Measurements from ENCODE around the gene BCO1.
A peak's percentile ranks its signal among the peaks of the same experiment; 100 is the strongest.
"Not testable (repeated sequence)": the region's sequence is repeated elsewhere in the genome, so short reads cannot be mapped to it uniquely, and the experiment has no call there.

Gene BCO1

GRCh38 chr16:81212830-81213465 lies 25.5 kb upstream of the BCO1 start:
- Histone ChIP-seq H3K9me3 (ENCODE audit: control insufficient read depth, insufficient read depth, low read length) (no peaks in the 10 kb centered on the region), H3K27ac (ENCODE audit: low read length) (no peak overlapping the region), H3K4me3 (ENCODE audit: low read length) (no peak overlapping the region), H3K36me3 (ENCODE audit: control insufficient read depth, insufficient read depth, low read length) (no peaks in the 10 kb centered on the region), H3K4me1 (ENCODE audit: control insufficient read depth, insufficient read depth, low read length) (no peaks in the 10 kb centered on the region), H3K27me3 (ENCODE audit: control insufficient read depth, insufficient read depth, low read length) (no peaks in the 10 kb centered on the region)
- no CpG with 5 or more reads among the region's 11 CpGs for WGBS (ENCODE audit: insufficient coverage, insufficient read length)
- DNase-seq (ENCODE audit: low read depth, low spot score) = no peak

DNA sequence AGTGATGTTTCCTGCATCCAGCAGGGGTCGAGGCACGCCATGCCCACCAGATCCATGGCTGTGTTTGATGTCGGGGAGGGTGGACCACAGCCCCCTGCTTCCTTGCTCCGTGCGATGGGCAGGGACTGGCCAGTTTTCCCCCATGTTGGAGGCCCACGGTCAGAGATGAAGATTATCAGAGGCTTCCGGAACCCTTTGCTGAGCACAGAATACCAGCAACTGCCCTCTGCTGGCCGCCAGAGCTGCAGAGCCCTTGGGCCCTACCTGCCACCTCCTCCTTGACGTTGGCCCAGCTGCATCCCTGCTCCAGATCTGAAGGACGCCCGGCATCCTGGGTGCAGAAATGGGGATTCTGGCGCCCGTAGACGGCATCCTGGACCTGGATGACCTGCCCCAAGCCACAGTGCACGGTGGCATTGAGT lies 23.7 kb upstream of the BCO1 start:
- no CpG with 5 or more reads among the region's 15 CpGs for WGBS (ENCODE audit: insufficient coverage, insufficient read length)
- DNase-seq (ENCODE audit: low read depth, low spot score) = peak; percentile 37
- no peak overlapping the region for H3K4me3 ChIP-seq (ENCODE audit: low read length)
- H3K27ac ChIP-seq (ENCODE audit: low read length) = no peak overlapping the region
- no peaks in the 10 kb centered on the region for H3K36me3 ChIP-seq (ENCODE audit: control insufficient read depth, insufficient read depth, low read length)
- H3K4me1 ChIP-seq (ENCODE audit: control insufficient read depth, insufficient read depth, low read length) = no peaks in the 10 kb centered on the region
- no peaks in the 10 kb centered on the region for H3K27me3 ChIP-seq (ENCODE audit: control insufficient read depth, insufficient read depth, low read length)
- no peaks in the 10 kb centered on the region for H3K9me3 ChIP-seq (ENCODE audit: control insufficient read depth, insufficient read depth, low read length)

- Histone ChIP-seq H3K4me3 (ENCODE audit: low read length) (no peak overlapping the region), H3K27me3 (ENCODE audit: control insufficient read depth, insufficient read depth, low read length) (no peaks in the 10 kb centered on the region), H3K36me3 (ENCODE audit: control insufficient read depth, insufficient read depth, low read length) (no peaks in the 10 kb centered on the region), H3K4me1 (ENCODE audit: control insufficient read depth, insufficient read depth, low read length) (no peaks in the 10 kb centered on the region), H3K27ac (ENCODE audit: low read length) (no peak overlapping the region), H3K9me3 (ENCODE audit: control insufficient read depth, insufficient read depth, low read length) (no peaks in the 10 kb centered on the region)
- DNase-seq (ENCODE audit: low read depth, low spot score) = no peak
- WGBS (ENCODE audit: insufficient coverage, insufficient read length) = no CpG with 5 or more reads among the region's 16 CpGs
These were observed 22.4 kb upstream of the BCO1 start for GRCh38 chr16:81216114-81216513.

DNA sequence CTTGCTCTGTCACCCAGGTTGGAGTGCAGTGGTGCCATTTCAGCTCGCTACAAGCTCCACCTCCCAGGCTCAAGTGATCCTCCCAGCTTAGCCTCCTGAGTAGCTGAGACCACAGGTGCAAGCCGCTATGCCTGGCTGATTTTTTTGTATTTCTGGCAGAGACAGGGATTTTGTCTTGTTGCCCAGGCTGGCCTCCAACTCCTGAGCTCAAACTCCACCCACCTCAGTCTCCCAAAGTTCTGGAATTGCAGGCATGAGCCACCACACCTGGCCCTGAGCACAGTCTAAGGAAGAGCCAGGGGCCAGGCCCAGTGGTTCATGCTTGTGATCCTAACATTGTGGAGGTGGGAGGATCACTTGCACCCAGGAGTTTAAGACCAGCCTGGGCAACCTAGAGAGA lies 21.8 kb upstream of the BCO1 start:
- Histone ChIP-seq H3K36me3 (ENCODE audit: control insufficient read depth, insufficient read depth, low read length) (no peaks in the 10 kb centered on the region), H3K9me3 (ENCODE audit: control insufficient read depth, insufficient read depth, low read length) (no peaks in the 10 kb centered on the region), H3K4me3 (ENCODE audit: low read length) (no peak overlapping the region), H3K4me1 (ENCODE audit: control insufficient read depth, insufficient read depth, low read length) (no peaks in the 10 kb centered on the region), H3K27me3 (ENCODE audit: control insufficient read depth, insufficient read depth, low read length) (no peaks in the 10 kb centered on the region), H3K27ac (ENCODE audit: low read length) (no peak overlapping the region)
- DNase-seq (ENCODE audit: low read depth, low spot score) = no peak
- WGBS (ENCODE audit: insufficient coverage, insufficient read length) = no CpG with 5 or more reads among the region's 2 CpGs

- no CpG with 5 or more reads among the region's 9 CpGs for WGBS (ENCODE audit: insufficient coverage, insufficient read length)
- no peaks in the 10 kb centered on the region for H3K36me3 ChIP-seq (ENCODE audit: control insufficient read depth, insufficient read depth, low read length)
These were observed 19.3 kb upstream of the BCO1 start for GRCh38 chr16:81219151-81219550.

GRCh38 chr16:81220349-81220748 lies 18.1 kb upstream of the BCO1 start:
- no CpG with 5 or more reads among the region's 9 CpGs for WGBS (ENCODE audit: insufficient coverage, insufficient read length)
- no peak for DNase-seq (ENCODE audit: low read depth, low spot score)
- Histone ChIP-seq H3K4me3 (ENCODE audit: low read length) (no peak overlapping the region), H3K9me3 (ENCODE audit: control insufficient read depth, insufficient read depth, low read length) (no peaks in the 10 kb centered on the region), H3K4me1 (ENCODE audit: control insufficient read depth, insufficient read depth, low read length) (no peaks in the 10 kb centered on the region), H3K27me3 (ENCODE audit: control insufficient read depth, insufficient read depth, low read length) (no peaks in the 10 kb centered on the region), H3K27ac (ENCODE audit: low read length) (no peak overlapping the region), H3K36me3 (ENCODE audit: control insufficient read depth, insufficient read depth, low read length) (no peaks in the 10 kb centered on the region)

More at GRCh38 chr16:81219151-81219550, 19.3 kb upstream of the BCO1 start:
- Histone ChIP-seq H3K4me3 (ENCODE audit: low read length) (no peak overlapping the region), H3K27ac (ENCODE audit: low read length) (no peak overlapping the region), H3K9me3 (ENCODE audit: control insufficient read depth, insufficient read depth, low read length) (no peaks in the 10 kb centered on the region), H3K4me1 (ENCODE audit: control insufficient read depth, insufficient read depth, low read length) (no peaks in the 10 kb centered on the region), H3K27me3 (ENCODE audit: control insufficient read depth, insufficient read depth, low read length) (no peaks in the 10 kb centered on the region)
- DNase-seq (ENCODE audit: low read depth, low spot score) = no peak

DNA sequence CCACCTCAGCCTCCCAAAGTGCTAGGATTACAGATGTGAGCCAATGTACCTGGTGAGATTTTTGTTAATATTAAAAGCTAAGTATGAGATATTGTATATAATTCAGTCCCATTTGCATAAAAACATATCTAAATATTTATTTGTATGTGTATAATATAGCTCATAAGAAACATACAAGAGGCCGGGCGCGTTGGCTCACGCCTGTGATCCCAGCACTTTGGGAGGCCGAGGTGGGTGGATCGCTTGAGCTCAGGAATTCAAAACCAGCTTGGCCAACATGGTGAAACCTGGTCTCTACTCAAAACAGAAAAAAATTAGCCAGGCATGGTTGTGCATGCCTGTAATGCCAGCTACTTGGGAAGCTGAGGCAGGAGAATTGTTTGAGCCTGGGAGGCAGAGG lies 16.8 kb upstream of the BCO1 start:
- Histone ChIP-seq H3K27me3 (ENCODE audit: control insufficient read depth, insufficient read depth, low read length) (no peaks in the 10 kb centered on the region), H3K4me1 (ENCODE audit: control insufficient read depth, insufficient read depth, low read length) (no peaks in the 10 kb centered on the region), H3K36me3 (ENCODE audit: control insufficient read depth, insufficient read depth, low read length) (no peaks in the 10 kb centered on the region), H3K4me3 (ENCODE audit: low read length) (no peak overlapping the region), H3K9me3 (ENCODE audit: control insufficient read depth, insufficient read depth, low read length) (no peaks in the 10 kb centered on the region), H3K27ac (ENCODE audit: low read length) (no peak overlapping the region)
- no peak for DNase-seq (ENCODE audit: low read depth, low spot score)
- no CpG with 5 or more reads among the region's 6 CpGs for WGBS (ENCODE audit: insufficient coverage, insufficient read length)

DNA sequence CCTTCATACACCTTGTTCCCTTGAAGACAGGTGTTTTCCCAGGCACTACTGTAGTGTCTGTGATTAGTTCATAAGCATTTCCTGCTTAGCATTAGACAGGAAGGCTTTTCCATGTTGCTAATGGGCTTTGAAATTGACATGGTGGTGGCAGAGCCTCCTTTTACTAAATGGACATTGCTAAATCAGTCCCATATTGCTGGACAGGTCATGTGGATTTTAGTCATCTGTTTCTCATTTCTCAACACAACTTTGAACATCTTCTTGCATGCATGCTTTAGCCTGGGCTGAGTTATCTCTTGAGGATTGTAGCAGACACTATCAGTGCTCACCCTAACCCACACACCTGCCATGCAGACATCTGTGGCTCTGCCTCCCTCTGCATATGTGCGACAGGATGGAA lies 13.7 kb upstream of the BCO1 start:
- H3K27me3 ChIP-seq (ENCODE audit: control insufficient read depth, insufficient read depth, low read length) = no peaks in the 10 kb centered on the region
- no peak overlapping the region for H3K27ac ChIP-seq (ENCODE audit: low read length)
- no peaks in the 10 kb centered on the region for H3K9me3 ChIP-seq (ENCODE audit: control insufficient read depth, insufficient read depth, low read length)
- DNase-seq (ENCODE audit: low read depth, low spot score) = no peak
- no peak overlapping the region for H3K4me3 ChIP-seq (ENCODE audit: low read length)
- no peaks in the 10 kb centered on the region for H3K36me3 ChIP-seq (ENCODE audit: control insufficient read depth, insufficient read depth, low read length)
- no peaks in the 10 kb centered on the region for H3K4me1 ChIP-seq (ENCODE audit: control insufficient read depth, insufficient read depth, low read length)
- WGBS (ENCODE audit: insufficient coverage, insufficient read length) = no CpG with 5 or more reads among the region's 1 CpG

- WGBS (ENCODE audit: insufficient coverage, insufficient read length) = no CpG with 5 or more reads among the region's 5 CpGs
- H3K27me3 ChIP-seq (ENCODE audit: control insufficient read depth, insufficient read depth, low read length); DNase-seq (ENCODE audit: low read depth, low spot score); H3K4me1 ChIP-seq (ENCODE audit: control insufficient read depth, insufficient read depth, low read length); H3K36me3 ChIP-seq (ENCODE audit: control insufficient read depth, insufficient read depth, low read length); H3K4me3 ChIP-seq (ENCODE audit: low read length); H3K27ac ChIP-seq (ENCODE audit: low read length); H3K9me3 ChIP-seq (ENCODE audit: control insufficient read depth, insufficient read depth, low read length): not testable (repeated sequence)
These were observed 12.8 kb upstream of the BCO1 start for GRCh38 chr16:81225697-81226096.

DNA sequence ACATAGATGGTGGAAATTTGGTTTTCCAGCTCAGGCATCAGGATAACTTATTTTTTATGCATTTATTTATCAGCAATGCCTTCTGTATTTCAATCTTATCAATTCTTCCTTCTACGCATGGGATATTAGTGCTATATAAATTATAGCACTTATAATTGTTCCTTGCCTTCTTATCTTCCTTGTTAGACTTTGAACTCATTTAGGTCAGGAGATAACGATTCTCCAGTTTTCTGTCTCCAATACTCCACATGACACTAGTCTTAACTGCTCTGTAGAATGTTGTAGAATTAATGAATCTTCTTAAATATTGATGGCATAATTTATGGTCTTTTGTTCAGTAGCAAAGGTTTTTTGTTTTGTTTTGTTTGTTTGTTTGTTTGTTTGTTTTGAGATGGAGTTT lies 10.7 kb upstream of the BCO1 start:
- WGBS (ENCODE audit: insufficient coverage, insufficient read length) = no CpG with 5 or more reads among the region's 2 CpGs
- H3K27me3 ChIP-seq (ENCODE audit: control insufficient read depth, insufficient read depth, low read length) = no peaks in the 10 kb centered on the region
- H3K27ac ChIP-seq (ENCODE audit: low read length) = no peak overlapping the region
- no peaks in the 10 kb centered on the region for H3K9me3 ChIP-seq (ENCODE audit: control insufficient read depth, insufficient read depth, low read length)
- H3K4me1 ChIP-seq (ENCODE audit: control insufficient read depth, insufficient read depth, low read length) = no peaks in the 10 kb centered on the region
- H3K4me3 ChIP-seq (ENCODE audit: low read length) = no peak overlapping the region
- H3K36me3 ChIP-seq (ENCODE audit: control insufficient read depth, insufficient read depth, low read length) = no peaks in the 10 kb centered on the region
- DNase-seq (ENCODE audit: low read depth, low spot score) = no peak

DNA sequence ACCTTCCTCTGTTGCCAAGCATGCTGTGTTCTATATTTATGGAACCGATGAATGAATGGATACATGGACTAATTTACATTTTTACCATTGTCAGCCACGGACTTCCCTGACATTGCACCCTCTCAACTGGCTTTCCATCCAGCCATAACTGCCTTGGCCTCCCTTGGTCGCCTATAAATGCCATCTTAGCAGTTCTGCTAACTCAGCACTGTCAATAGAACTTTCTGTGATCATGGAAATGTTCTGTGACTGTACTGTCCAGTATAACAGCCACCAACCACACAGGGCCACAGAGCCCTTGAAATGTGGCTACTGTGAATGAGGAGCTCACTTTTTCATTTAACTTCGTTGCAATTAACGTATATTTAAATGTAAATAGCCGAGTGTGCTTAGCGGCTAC lies 8.7 kb upstream of the BCO1 start:
- Histone ChIP-seq H3K27me3 (ENCODE audit: control insufficient read depth, insufficient read depth, low read length) (no peaks in the 10 kb centered on the region), H3K36me3 (ENCODE audit: control insufficient read depth, insufficient read depth, low read length) (no peaks in the 10 kb centered on the region)
- WGBS (ENCODE audit: insufficient coverage, insufficient read length) = no CpG with 5 or more reads among the region's 7 CpGs

More for the DNA sequence above, 8.7 kb upstream of the BCO1 start:
- no peak for DNase-seq (ENCODE audit: low read depth, low spot score)
- H3K4me3 ChIP-seq (ENCODE audit: low read length) = no peak overlapping the region
- H3K9me3 ChIP-seq (ENCODE audit: control insufficient read depth, insufficient read depth, low read length) = no peaks in the 10 kb centered on the region
- H3K27ac ChIP-seq (ENCODE audit: low read length) = no peak overlapping the region
- H3K4me1 ChIP-seq (ENCODE audit: control insufficient read depth, insufficient read depth, low read length) = no peaks in the 10 kb centered on the region
